Fibroblast of skin of left quadriceps (primary cell): Measurements from ENCODE around the gene EEFSEC.

Source experiments
- DNase-seq, 2 experiments: peaks; one replicate each; pipeline ENCODE4 v3.0.0-alpha.2; 2013; ENCODE audit warnings: low read depth in 2 of 2

The EEFSEC gene

DNA sequence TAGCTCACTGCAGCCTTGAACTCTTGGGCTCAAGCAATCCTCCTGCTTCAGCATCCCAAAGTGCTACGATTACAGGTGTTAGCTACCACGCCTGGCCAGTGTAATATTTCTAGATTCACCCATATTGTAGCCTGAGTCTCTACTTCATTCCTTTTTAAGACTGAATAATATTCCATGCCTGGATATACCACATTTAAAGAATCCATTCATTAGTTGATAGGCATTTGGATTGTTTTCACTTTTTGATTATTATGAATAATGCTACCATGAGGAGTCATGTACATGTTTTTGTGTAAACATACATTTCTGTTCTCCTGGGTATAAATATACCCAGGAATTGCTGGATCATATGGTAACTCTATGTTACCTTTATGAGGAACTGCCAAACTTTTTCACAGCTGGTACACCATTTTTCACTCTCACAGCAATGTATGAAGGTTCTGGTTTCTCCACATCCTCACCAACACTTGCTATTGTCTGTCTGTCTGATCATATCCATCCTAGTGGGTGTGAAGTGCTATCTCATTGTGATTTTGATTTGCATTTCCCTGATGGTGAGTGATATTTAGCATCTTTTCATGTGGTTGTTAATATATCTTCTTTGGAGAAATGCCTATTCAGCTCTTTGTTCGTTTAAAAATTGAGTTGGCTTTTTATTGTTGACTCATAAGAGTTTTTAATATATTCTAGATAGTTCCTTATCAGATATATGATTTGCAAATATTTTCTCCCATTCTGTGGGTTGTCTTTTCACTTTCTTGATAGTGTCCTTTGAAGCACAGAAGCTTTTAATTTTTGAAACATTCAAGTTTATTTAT lies 32.6 kb downstream of the EEFSEC start:
- DNase-seq, result no peak

DNA sequence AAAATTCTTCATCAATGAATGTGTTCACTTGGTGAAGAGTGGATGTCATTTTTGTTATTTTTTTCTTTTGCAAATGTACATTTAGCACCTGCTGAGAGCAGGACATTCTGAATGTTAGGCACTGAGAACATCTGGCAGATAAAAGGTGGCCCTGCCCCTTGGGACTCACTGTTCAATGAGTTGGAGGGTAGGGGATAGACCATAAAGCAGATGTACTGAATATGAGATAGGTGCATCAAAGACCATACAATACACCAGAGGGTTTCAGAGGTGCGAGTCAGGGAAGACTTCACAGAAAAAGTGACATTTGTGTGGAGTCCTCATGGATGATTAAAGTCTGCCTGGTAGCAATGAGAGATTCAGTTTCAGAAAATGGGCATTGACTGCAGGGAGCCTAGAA lies 34.2 kb downstream of the EEFSEC start:
- no peak for DNase-seq

DNA sequence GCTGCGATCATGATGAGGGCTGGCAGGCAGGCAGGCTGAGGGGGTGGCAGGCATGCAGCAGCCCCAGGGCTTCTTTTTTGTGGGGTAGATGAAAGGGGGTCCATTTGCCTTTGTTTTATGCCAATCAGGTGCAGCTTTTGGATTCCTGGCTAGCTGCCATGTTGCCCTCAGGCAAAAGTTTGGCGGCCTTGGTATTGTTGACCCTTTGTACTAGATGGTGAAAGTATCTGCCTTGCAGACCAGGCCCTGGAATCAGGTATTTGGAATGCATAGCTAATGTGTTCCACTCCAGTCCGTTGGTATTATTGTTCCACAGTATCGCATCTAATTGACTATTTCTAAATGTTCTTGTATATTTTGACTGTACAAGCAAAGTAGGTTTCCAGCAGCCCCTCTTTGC lies 35.0 kb downstream of the EEFSEC start:
- no peak for DNase-seq

DNA sequence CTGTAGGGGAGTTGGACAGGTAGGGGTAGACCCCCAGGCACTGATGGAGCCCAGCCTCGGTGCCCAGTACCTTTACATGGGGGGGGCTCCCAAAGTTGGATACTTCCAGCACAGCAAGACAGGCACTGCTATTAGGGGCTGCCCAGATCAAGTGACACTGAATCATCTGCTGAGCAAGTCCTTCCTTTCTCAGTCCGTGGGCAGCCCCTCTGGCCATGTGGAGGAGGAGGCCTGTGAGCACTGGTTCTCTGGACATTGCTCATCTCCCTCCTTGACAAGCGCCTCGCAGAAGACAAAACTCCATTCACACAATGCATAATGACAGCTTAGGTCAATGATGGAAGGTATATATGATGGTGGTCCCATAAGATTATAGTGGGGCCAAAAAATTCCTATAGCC lies 35.7 kb downstream of the EEFSEC start:
- no peak for DNase-seq

DNA sequence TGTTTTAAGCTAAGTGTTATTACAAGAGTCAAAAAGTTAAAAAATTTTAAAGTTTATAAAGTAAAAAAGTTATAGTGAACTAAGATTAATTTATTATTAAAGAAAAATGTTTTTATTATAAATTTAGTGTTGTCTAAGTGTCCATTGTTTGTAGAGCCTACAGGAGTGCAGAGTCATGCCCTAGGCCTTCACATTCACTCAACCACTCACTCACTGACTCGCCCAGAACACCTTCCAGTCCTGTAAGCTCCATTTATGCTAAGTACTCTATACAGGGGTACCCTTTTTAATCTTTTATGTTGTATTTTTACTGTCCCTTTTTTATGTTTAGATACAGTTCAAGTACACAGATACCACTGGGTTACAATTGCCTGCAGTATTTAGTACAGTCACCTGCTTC lies 37.2 kb downstream of the EEFSEC start:
- DNase-seq, result no peak

DNA sequence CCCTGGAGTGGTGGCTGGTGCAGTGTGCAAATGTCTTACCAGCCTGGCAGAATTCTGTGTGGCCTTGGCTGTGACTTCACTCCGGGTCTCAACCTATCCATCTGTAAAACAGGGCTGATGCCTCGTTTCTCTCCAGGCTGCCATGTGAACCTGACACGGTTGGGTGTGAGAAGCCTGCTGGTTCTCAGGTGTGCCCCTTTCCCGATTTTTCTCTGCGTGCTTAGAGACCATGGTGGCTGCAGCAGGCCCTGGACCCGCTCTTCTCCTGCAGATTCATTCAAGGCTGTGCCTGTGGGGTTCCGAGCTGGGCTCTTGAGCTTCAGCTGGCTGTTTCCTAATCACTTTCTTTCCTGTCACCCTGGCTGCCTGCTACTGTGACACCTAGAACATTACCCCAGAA lies 38.9 kb downstream of the EEFSEC start:
- no peak for DNase-seq

DNA sequence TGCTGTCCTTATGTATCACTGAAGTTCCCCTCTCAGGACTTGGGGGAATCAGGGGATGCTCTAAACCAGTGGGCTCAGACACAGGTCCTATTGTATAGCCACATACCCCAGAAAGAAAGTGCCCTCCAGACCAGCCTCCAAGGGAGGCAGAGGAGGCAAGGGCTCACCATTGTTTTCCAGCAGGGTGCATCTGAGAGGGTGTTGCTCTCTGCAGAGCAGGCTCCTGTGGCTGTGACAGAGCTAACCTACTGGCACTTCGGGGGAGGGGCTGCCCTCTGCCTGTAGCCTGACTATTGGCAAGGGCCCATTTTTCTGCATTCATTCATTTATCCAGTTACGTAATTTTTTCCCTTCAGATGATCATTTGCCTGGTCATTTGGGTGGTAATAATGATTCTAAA lies 39.9 kb downstream of the EEFSEC start:
- no peak for DNase-seq

DNA sequence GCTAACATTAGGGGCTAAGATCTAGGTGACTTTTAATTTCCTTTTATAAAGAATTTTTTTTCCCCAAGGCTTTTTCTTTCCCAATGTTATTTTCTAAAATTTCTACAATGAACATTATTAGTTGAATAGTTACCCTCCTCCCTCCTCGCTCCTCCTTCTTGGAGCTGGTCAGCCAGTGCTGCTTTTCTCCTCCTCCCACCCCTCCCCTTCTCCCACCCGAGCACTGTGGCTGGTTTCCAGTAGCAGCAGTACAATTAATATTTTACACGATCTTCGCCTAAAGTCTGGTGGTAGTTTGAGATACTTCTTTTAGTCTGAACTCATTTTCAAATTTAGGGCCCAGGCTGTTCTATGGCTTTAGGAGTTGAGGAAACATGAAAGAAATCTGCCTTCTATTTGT lies 41.6 kb downstream of the EEFSEC start:
- DNase-seq, result no peak

DNA sequence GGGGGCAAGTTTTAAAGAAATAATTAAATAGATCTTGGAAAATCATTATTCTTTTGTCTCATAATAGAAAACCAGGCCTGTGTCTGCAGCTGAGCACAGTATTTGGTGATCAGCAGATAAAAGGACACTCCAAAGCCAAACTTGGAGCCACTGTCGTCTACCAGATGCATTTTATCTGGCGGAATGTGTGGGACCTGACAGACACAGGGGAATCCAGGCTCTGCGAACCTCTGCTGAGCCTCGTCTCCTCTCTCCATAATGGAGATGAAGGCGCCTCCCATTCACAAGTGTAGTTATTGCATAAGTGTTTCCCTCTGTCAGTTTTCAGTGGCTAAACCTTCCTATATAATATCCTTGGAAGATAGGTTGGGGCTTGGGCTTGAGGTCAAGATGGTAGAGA lies 42.1 kb downstream of the EEFSEC start:
- no peak for DNase-seq

DNA sequence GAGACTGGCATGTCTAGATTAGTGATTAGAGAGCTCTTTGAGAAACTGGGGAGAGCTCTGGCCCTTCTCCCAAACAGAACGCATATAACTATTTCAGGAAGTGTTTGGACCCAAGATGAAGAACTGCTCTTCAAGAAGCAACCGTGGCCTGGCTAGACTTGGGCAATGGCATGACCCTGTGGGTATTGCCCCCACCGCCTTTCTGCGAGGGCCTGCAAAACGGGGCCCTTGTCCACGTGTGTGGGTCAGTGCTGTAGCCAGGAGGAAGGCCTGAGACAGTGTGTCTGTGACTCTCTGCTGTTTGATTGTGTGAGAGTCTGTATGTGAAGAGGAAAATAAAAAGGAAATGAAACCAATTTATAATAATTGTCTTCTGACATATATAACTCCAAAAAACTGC lies 42.5 kb downstream of the EEFSEC start:
- DNase-seq, result no peak

DNA sequence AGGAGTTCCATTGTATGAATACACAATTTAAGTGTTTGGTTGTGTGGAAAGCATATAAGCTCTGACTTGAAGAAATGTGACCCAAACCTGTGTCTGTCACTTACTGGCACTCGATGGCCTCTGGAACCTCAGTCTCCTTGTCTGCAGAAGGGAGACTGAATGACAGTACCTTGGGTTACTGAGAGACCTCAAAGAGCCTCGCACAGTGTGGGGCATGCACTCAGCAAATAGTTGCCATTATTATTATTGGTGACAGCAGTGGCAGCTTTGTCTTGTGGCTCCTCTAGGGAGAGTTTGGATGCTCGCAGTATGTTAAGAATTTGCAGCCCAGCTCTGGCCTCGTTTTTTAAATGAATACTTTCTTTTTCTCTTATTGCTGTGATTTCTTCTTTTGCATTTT lies 43.4 kb downstream of the EEFSEC start:
- DNase-seq, result no peak

DNA sequence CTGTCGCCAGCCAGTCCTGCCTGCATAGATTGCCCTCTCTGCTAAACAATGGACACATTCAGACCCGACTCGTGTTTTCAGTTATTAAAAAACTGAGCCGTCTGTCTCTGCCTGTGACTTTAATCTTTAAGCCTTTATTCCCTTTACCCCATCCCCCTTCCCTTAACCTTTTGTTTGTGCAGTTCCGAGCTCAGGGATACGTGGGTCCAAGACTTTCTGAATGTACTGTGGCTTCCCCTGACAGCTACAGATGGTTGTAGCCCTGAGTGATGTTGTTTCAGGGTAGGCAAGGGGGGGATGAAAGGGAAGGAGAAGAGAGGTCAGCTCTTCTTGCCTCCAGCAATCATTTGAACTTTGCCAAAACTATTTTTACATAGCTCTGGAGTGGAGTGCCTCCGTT lies 44.6 kb downstream of the EEFSEC start:
- DNase-seq, result no peak

DNA sequence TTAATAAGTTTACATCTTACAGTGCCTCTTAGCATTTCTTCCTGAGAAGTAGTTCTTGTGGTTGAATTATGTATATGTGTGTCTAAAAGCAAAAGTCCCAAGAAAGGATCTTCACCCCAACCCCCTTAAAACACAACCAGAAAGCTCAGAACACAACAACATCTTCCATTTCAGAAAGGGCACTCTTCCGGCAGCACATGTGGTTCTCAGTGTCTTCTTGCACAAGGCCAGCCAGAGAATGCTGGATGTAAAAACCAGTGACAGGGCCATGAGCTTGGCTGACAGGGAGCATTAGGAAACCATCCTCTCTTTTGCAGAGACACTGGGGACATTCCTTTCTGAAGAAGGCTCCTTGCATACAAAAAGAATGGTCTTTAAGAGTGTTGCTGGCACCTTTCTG lies 45.0 kb downstream of the EEFSEC start:
- DNase-seq, result no peak

DNA sequence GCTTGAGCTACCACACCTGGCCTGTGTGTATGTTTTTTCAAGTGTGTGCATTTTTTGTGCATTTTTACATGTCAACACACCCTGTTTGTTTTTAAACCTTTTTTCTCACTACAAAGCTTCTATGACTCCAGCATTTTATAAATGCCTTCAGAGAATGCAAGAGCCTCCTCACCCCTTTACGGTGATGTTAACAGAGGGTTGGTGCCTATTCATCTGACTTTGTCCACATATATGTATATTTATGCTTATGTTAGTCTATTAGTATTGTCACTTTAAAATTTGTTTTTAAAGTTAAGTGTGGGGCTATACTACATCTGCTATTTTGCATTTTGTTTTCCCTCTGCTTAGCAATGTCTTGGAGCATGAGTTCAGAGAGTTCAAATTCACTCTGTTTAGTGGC lies 45.8 kb downstream of the EEFSEC start:
- DNase-seq, result no peak

DNA sequence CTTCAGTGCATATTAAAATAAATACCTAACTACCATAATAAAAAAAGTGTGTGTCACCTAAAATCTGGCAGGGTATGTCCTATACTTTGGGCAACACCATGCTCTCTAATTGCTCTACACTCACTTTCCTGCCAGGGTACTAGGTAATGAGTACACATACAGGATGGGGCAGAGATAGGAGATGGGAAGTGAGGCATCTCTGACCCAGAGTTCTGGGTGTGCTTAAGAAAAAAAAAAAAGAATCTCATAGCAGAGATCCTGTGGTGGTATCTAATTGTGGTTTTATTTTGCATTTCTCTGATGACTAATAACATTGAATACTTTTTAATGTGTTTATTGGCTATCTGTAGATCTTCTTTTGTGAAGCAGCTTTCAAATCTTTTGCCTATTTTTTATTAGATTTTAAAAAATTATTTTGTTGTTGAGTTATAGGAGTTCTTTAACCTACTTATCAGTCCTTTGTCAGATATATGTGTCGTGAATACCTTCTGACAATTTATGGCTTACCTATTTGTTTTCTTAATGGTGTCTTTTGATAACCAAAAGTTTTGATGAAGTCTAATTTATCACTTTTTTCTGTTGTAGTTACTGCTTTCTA lies 48.0 kb downstream of the EEFSEC start:
- DNase-seq, result no peak

DNA sequence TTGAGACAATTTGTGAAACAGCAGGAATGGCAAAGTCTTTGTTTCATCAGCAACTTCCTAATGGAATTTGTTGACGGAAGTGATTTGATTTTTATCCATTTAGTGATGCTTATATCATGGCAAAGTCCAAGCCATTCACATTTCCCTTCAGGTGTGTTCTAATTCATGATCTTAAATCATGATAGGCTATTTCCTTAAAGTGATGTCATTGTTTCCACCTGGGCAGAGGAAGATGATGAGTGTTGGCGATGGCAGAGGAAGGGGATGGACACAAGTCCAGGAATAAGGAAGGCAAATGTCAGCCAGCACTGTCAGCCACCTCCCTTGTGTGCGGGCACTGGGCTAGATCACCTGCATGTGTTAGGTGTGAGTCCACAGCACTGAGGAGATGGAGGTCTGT lies 49.9 kb downstream of the EEFSEC start:
- no peak for DNase-seq

DNA sequence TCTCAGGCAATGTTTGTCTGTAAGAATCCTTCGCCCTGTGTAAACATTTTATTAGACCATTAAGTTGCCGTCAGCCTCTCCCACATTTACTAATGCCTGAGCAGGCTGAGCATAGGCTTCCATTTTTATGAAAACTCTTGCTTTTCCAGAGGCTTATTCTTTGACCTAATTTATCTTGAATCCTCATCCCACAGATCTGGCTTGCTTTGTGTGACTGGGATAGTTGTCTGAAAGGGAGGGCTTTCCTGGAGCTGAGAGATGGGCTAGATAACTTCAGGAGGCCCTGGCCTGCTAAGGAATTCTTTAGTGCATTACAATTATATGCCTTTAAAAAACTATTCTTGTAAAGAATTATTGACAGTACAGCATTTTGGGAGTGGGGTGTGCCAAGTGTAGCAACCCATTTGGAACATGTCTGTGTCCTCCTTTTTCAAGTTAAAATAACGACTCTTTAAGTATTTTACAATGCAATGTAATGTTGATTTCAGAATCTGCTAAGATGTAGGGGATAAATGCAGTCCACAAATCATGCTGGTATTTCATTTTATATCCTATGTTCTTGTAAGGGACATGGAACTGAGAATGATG lies 52.4 kb downstream of the EEFSEC start:
- DNase-seq, result no peak

DNA sequence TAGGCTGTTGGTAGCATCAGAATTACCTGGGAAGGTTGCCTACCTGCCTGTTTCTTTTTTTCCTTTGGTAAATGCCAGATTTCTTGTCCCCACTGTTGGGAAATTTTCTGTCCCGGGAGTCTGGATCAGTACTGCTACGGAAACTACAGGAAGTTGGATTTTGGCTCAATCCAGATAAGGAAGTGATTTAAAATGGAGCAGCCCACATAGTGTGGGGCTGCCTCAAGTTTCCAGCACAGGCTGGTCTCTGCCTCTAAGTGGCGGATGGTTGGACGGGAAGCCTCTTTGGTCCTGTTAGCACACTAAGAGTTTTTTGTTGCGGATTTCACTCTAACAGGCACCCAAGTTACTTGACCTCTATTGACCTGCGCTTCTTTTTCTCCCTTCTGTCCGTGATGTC lies 54.7 kb downstream of the EEFSEC start:
- DNase-seq, result no peak

DNA sequence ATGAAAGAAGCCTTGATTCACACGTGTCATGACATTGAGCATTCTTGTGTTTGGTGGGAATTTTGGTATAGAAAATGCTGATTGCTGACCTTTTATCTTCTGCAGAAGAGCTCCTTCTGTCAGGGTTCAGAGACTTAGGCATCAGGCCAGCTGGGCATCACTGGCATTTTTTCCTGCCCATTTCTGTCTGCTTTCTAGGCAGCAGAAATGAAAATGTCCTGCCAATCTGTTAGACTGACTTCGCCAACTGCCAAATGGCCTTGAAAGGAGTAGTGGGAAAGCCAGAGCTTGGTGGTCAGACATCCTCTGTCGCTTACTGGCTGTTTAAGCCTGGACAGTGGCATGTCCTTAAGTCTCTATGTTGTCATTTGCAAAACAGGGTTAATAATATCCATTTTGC lies 57.4 kb downstream of the EEFSEC start:
- DNase-seq, result no peak

DNA sequence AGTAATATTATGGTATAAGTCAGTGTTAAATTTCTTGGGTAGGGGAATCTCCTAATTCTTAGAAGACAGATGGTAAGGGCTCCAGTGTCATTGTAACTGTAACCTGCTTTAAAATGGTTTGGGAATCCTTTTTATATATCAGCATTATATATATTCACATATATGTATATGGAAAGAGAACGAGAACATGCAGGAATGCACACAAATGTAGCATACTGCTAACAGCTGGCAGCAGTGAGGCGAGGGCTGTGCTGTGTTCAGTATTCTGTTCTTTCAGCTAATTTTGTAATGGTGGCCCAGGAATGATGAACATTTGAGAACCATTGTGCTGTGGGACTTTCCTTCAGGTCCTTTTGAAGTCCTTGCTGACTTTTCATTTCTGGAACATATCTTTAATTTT lies 60.8 kb downstream of the EEFSEC start:
- no peak for DNase-seq

DNA sequence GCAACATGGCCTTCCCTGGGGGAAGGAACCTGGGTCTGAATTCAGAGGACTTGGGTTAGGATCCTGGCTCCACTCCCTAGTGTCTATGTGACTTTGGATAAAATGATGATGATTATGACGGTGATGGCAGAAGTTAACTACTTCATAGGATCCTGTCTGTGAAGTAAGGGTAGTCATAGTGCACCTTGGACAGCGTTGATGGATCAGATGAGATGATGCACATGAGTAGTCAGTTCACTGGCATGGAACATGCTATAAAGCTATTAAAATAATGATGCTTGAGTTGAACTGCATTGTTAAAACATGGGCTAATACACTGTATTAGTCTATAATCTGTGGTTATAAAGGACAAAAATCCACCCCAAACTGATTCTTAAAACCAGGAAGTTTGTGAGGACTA lies 62.0 kb downstream of the EEFSEC start:
- no peak for DNase-seq

DNA sequence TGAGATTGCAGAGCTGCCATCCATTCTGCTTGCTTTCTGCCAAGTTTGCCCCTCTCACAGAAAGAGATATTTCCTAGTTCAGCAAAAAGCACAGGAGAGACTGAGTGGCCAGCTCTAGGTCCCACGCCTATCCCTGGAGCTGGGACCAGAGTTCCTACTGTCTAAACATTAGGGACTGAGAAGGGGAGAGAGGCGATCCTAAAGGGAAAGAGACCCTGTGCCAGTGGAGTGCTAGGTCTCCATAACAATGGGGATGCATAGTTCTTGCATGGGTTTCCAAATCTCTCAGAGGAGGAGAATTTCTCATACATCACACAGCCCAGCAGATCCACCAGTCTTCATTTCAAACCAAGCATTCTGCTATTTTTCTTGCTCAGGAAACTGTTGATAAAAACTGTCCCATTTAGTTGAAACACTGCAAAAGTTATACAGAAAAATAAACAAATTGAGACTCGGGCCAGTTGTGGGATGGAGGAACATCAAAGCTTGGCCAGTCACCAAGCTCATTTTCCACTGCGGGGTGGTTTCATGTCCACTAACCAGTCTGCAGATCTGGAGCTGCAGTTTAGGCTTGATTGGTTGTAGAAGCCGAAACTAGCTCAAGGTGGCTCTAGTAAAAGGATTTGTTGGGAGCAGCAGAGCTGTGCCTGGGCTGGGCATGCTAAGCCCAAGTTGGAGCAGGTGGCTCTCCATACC lies 62.7 kb downstream of the EEFSEC start:
- no peak for DNase-seq
